HG03354 (cell line): ENCODE results near the gene PALB2.

ENCODE experiments used
- ATAC-seq: cut with Tn5 transposase; IDR thresholded peaks from one replicate; pipeline ENCODE4 v1.9.1; 2021; ENCODE audit warnings: mild to moderate bottlenecking; ENCODE audit not compliant: unreplicated experiment, poor library complexity, severe bottlenecking

Gene PALB2

GRCh38 chr16:23557779-23558702, 83.1 kb downstream of the PALB2 start:
- ATAC-seq: peak; percentile 15

GRCh38 chr16:23556881-23557778, 84.0 kb downstream of the PALB2 start, which contains the start of the genes EARS2 and UBFD1:
TSS of gene EARS2 (minus strand) at chr16:23557350. CDS start at chr16:23557343, 7 bp downstream.
TSS of gene UBFD1 (plus strand) at chr16:23557727. CDS start at chr16:23557743, 16 bp downstream.
- ATAC-seq: peak; percentile 92

GRCh38 chr16:23554536-23554935, 86.6 kb downstream of the PALB2 start:
- ATAC-seq: no peak
